Fibroblast of lung (primary cell): ENCODE results near the gene MISP3. TPM values are rescaled to one million over a fixed set of nuclear protein-coding genes. Genes with fewer than 3 reads are reported as not detected.

Source experiments
- DNase-seq, 2 donors: peaks; one replicate each; pipeline versions ENCODE4 v3.0.0 to v3.0.0-alpha.2; 2010; ENCODE audit warnings: low read depth in 2 of 2
- H2AFZ ChIP-seq: 2 replicates; pipeline ENCODE4 v1.5.1; 2012; ENCODE audit warnings: low read length, control low read depth, inconsistent platforms
- H3K27ac ChIP-seq: 2 replicates; pipeline ENCODE4 v1.5.1; 2011; ENCODE audit warnings: low read length, control low read depth; ENCODE audit not compliant: insufficient read depth
- H3K27me3 ChIP-seq: 2 replicates; pipeline ENCODE4 v1.5.1; 2011; ENCODE audit warnings: mild to moderate bottlenecking, low read length; ENCODE audit not compliant: control insufficient read depth, insufficient read depth
- H3K36me3 ChIP-seq: 2 replicates; pipeline ENCODE4 v1.5.1; 2011; ENCODE audit warnings: low read length; ENCODE audit not compliant: control insufficient read depth, insufficient read depth
- H3K4me1 ChIP-seq: 2 replicates; pipeline ENCODE4 v1.5.1; 2011; ENCODE audit warnings: low read length; ENCODE audit not compliant: control insufficient read depth, insufficient read depth; ENCODE audit errors: extremely low read depth
- H3K4me2 ChIP-seq: 2 replicates; pipeline ENCODE4 v1.5.1; 2011; ENCODE audit warnings: low read length, control low read depth; ENCODE audit not compliant: insufficient read depth; ENCODE audit errors: extremely low read depth
- H3K4me3 ChIP-seq, 4 experiments: fragments of 200-600 bp in 1 of 4; sonication (generic) in 1 of 4; replicated peaks in 1 of 4; 2 replicates each; pipeline ENCODE4 v1.5.1; 2011 to 2016; ENCODE audit warnings: low read length in 4 of 4, low read depth in 3 of 4, mild to moderate bottlenecking in 3 of 4, control low read depth in 2 of 4, inconsistent platforms in 1 of 4, mixed read lengths in 1 of 4; ENCODE audit not compliant: insufficient read depth in 1 of 4; ENCODE audit errors: control extremely low read depth in 1 of 4
- H3K79me2 ChIP-seq: 2 replicates; pipeline ENCODE4 v1.5.1; 2012; ENCODE audit warnings: mild to moderate bottlenecking, low read length, inconsistent platforms; ENCODE audit not compliant: control insufficient read depth, insufficient read depth
- H3K9ac ChIP-seq: 2 replicates; pipeline ENCODE4 v1.5.1; 2011; ENCODE audit warnings: mild to moderate bottlenecking, low read length, control low read depth; ENCODE audit not compliant: insufficient read depth
- H3K9me3 ChIP-seq: 2 replicates; pipeline ENCODE4 v1.5.1; 2012; ENCODE audit warnings: low read depth, low read length; ENCODE audit not compliant: control insufficient read depth, insufficient read depth
- H4K20me1 ChIP-seq: 2 replicates; pipeline ENCODE4 v1.5.1; 2011; ENCODE audit warnings: low read length; ENCODE audit not compliant: control insufficient read depth, insufficient read depth; ENCODE audit errors: extremely low read depth
- EZH2 ChIP-seq: IDR thresholded peaks from 2 replicates; pipeline ENCODE4 v1.5.1; 2012; ENCODE audit warnings: low read length, control low read depth, mild to moderate bottlenecking; ENCODE audit errors: missing control alignments
- polyA plus RNA-seq, 2 donors: library from polyadenylated mRNA; depleted of rRNA in 1 of 2; stranded (reverse) in 1 of 2; unstranded in 1 of 2; fragments of >200 nt; gene quantifications; 2 replicates each; pipeline ENCODE4 v1.2.1, GENCODE V29; 2011 to 2012; ENCODE audit warnings: missing spikeins in 1 of 2
- total RNA-seq: library from RNA; depleted of rRNA; stranded (reverse); fragments of >200 nt; gene quantifications from 2 replicates; pipeline ENCODE4 v1.2.1, GENCODE V29; 2014
- TF ChIP-seq, protein P1 (sequence below), 2 donors: IDR thresholded peaks in 1 of 2; conservative IDR thresholded peaks in 1 of 2; 1 replicate in 1 of 2; 2 replicates in 1 of 2; pipeline ENCODE4 v1.5.1; 2011 to 2012; ENCODE audit warnings: low read length in 2 of 2, control low read depth in 1 of 2, inconsistent platforms in 1 of 2, low read depth in 1 of 2, mild to moderate bottlenecking in 1 of 2

MISP3 gene
- total and polyA plus RNA-seq, 2 donors (not counting 1 experiment from before 2014, with no cell fraction given) = 0.33 to 0.83 TPM

DNA sequence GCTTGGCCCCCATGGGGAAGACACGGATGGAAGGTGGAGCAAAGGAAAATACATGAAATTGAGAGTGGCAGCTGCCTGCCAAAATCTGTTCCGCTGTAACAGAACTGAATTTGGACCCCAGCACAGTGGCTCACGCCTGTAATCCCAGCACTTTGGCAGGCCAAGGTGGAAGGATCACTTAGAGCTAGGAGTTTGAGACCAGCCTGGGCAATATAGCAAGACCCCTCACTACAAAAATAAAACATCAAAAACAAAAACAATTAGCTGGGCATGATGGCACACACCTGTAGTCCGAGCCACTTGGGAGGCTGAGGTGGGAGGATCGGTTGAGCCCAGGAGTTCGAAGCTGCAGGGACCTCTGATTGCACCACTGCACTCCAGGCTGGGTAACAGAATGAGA is 20.1 kb upstream of the MISP3 start:
- Histone ChIP-seq H3K27ac (no peak overlapping the region), H3K9ac (no peak overlapping the region), H3K79me2 (no peaks in the 10 kb centered on the region), H3K4me1 (no peaks in the 10 kb centered on the region), H3K36me3 (no peaks in the 10 kb centered on the region), H2AFZ (no peak overlapping the region), H3K9me3 (no peaks in the 10 kb centered on the region), H4K20me1 (no peaks in the 10 kb centered on the region), H3K27me3 (no peaks in the 10 kb centered on the region), H3K4me2 (no peak overlapping the region), H3K4me3 (no peak overlapping the region)
- TF ChIP-seq, protein P1, sequence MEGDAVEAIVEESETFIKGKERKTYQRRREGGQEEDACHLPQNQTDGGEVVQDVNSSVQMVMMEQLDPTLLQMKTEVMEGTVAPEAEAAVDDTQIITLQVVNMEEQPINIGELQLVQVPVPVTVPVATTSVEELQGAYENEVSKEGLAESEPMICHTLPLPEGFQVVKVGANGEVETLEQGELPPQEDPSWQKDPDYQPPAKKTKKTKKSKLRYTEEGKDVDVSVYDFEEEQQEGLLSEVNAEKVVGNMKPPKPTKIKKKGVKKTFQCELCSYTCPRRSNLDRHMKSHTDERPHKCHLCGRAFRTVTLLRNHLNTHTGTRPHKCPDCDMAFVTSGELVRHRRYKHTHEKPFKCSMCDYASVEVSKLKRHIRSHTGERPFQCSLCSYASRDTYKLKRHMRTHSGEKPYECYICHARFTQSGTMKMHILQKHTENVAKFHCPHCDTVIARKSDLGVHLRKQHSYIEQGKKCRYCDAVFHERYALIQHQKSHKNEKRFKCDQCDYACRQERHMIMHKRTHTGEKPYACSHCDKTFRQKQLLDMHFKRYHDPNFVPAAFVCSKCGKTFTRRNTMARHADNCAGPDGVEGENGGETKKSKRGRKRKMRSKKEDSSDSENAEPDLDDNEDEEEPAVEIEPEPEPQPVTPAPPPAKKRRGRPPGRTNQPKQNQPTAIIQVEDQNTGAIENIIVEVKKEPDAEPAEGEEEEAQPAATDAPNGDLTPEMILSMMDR (conservative IDR thresholded peaks at IDR 0.05 in 1 of 2, IDR thresholded peaks at IDR 0.05 in 1 of 2; ENCODE audit: low read depth in 1 of 2, low read length in 2 of 2) = no peak
- no peak for TF ChIP-seq EZH2
- DNase-seq = no peak

GRCh38 chr19:14053032-14053431 is 19.6 kb upstream of the MISP3 start:
- no peak for DNase-seq
- Histone ChIP-seq H3K4me2 (no peak overlapping the region), H3K27ac (no peak overlapping the region), H3K27me3 (no peaks in the 10 kb centered on the region), H3K79me2 (no peaks in the 10 kb centered on the region), H3K9me3 (no peaks in the 10 kb centered on the region), H3K4me1 (no peaks in the 10 kb centered on the region), H3K9ac (no peak overlapping the region), H3K36me3 (no peaks in the 10 kb centered on the region), H2AFZ (no peak overlapping the region), H4K20me1 (no peaks in the 10 kb centered on the region), H3K4me3 (no peak overlapping the region)
- TF ChIP-seq, protein P1 (conservative IDR thresholded peaks at IDR 0.05 in 1 of 2, IDR thresholded peaks at IDR 0.05 in 1 of 2; ENCODE audit: low read depth in 1 of 2, low read length in 2 of 2) = no peak
- TF ChIP-seq EZH2 = no peak

GRCh38 chr19:14053500-14053899 is 19.1 kb upstream of the MISP3 start:
- Histone ChIP-seq H3K9ac (no peak overlapping the region), H3K27me3 (peaks cover under 1% of the 10 kb centered on the region), H3K36me3 (no peaks in the 10 kb centered on the region), H3K79me2 (no peaks in the 10 kb centered on the region), H3K9me3 (no peaks in the 10 kb centered on the region), H3K4me1 (no peaks in the 10 kb centered on the region), H3K4me2 (no peak overlapping the region), H3K4me3 (no peak overlapping the region), H3K27ac (no peak overlapping the region), H4K20me1 (no peaks in the 10 kb centered on the region), H2AFZ (no peak overlapping the region)
- no peak for DNase-seq
- TF ChIP-seq EZH2 = no peak
- TF ChIP-seq, protein P1 (conservative IDR thresholded peaks at IDR 0.05 in 1 of 2, IDR thresholded peaks at IDR 0.05 in 1 of 2; ENCODE audit: low read depth in 1 of 2, low read length in 2 of 2) = no peak
